OCI-LY3 (cell line): Measurements from ENCODE around the gene LENG8.

Experiments
- H2AFZ ChIP-seq: fragments of 200-600, 300-600 bp; shearing (Covaris generic); 2 replicates; pipeline ENCODE4 v1.6.0; 2014; ENCODE audit warnings: antibody characterized with exemption, low read depth, low read length
- H3K27ac ChIP-seq: fragments of 200-600, 300-600 bp; sonication (generic); 2 replicates; pipeline ENCODE4 v1.5.1; 2014; ENCODE audit warnings: mild to moderate bottlenecking, low read length, moderate library complexity, mixed read lengths
- H3K27me3 ChIP-seq: fragments of 200-600, 300-600 bp; sonication (generic); 2 replicates; pipeline ENCODE4 v1.6.1; 2014; ENCODE audit warnings: low read depth, low read length, mixed read lengths
- H3K36me3 ChIP-seq: fragments of 200-600, 300-600 bp; sonication (generic); replicated peaks from 2 replicates; pipeline ENCODE3; 2014; ENCODE audit warnings: low read depth, low read length, mixed read lengths
- H3K4me1 ChIP-seq: fragments of 300-600, 200-600 bp; sonication (generic); 2 replicates; pipeline ENCODE4 v1.6.1; 2014; ENCODE audit warnings: low read length, mixed read lengths
- H3K4me2 ChIP-seq: fragments of 200-600, 300-600 bp; sonication (generic); 2 replicates; pipeline ENCODE4 v1.6.1; 2014; ENCODE audit warnings: low read length, mixed read lengths
- H3K4me3 ChIP-seq: fragments of 300-600, 200-600 bp; sonication (generic); 2 replicates; pipeline ENCODE4 v1.5.1; 2014; ENCODE audit warnings: antibody characterized with exemption, mild to moderate bottlenecking, low read length, moderate library complexity
- H3K79me2 ChIP-seq: fragments of 300-600, 200-600 bp; shearing (Covaris generic); 2 replicates; pipeline ENCODE4 v1.6.1; 2014; ENCODE audit warnings: mild to moderate bottlenecking, low read length, mixed read lengths
- H3K9ac ChIP-seq: fragments of 300-600, 200-600 bp; shearing (Covaris generic); 2 replicates; pipeline ENCODE4 v1.6.0; 2014; ENCODE audit warnings: mild to moderate bottlenecking, low read length, moderate library complexity
- H3K9me3 ChIP-seq: fragments of 200-600, 300-600 bp; shearing (Covaris generic); 2 replicates; pipeline ENCODE4 v1.6.1; 2014; ENCODE audit warnings: low read length, mixed read lengths; ENCODE audit not compliant: insufficient read depth
- H4K20me1 ChIP-seq: fragments of 200-600, 300-600 bp; sonication (generic); 2 replicates; pipeline ENCODE4 v1.6.1; 2016; ENCODE audit warnings: low read length, mixed read lengths; ENCODE audit not compliant: insufficient read depth
- EZH2phosphoT487 ChIP-seq: fragments of 200-600 bp; shearing (Covaris generic); IDR thresholded peaks from 2 replicates; pipeline ENCODE4 v1.6.1; 2018; ENCODE audit warnings: antibody characterized with exemption, mixed run types, low read depth
- TF ChIP-seq, protein P1 (sequence below): fragments of 200-600, 300-600 bp; sonication (generic); IDR thresholded peaks from 2 replicates; pipeline ENCODE4 v1.5.1; 2014; ENCODE audit warnings: antibody characterized with exemption, low read length, low read depth

LENG8 gene

DNA sequence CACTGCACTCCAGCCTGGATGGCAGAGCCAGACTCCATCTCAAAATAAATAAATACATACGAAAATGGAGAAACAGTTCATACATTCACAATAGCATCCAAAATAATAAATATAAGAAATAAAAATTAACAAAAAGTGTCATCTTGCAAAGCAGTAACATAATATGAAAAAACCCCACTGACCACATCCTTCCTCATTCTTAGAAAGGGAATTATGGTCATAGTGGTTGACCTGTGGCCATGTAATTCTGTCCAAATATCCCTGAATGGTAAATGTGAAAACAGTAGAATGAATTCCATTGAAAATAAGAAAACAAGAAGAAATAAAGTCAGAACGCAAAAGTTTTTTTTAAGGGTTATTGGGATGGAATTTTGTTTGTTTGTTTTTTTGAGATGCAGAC lies 31.1 kb downstream of the LENG8 start:
- H3K9ac ChIP-seq: no peak overlapping the region
- H3K9me3 ChIP-seq: no peaks in the 10 kb centered on the region
- no peak overlapping the region for H2AFZ ChIP-seq
- H3K27ac ChIP-seq: no peak overlapping the region
- TF ChIP-seq EZH2phosphoT487: no peak
- TF ChIP-seq, protein P1, sequence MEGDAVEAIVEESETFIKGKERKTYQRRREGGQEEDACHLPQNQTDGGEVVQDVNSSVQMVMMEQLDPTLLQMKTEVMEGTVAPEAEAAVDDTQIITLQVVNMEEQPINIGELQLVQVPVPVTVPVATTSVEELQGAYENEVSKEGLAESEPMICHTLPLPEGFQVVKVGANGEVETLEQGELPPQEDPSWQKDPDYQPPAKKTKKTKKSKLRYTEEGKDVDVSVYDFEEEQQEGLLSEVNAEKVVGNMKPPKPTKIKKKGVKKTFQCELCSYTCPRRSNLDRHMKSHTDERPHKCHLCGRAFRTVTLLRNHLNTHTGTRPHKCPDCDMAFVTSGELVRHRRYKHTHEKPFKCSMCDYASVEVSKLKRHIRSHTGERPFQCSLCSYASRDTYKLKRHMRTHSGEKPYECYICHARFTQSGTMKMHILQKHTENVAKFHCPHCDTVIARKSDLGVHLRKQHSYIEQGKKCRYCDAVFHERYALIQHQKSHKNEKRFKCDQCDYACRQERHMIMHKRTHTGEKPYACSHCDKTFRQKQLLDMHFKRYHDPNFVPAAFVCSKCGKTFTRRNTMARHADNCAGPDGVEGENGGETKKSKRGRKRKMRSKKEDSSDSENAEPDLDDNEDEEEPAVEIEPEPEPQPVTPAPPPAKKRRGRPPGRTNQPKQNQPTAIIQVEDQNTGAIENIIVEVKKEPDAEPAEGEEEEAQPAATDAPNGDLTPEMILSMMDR: no peak
- no peaks in the 10 kb centered on the region for H3K79me2 ChIP-seq
- H3K4me2 ChIP-seq: no peak overlapping the region
- H3K27me3 ChIP-seq: peaks cover 31% of the 10 kb centered on the region
- H3K4me1 ChIP-seq: peaks cover 11% of the 10 kb centered on the region
- H4K20me1 ChIP-seq: no peaks in the 10 kb centered on the region
- H3K4me3 ChIP-seq: no peak overlapping the region
- no peaks in the 10 kb centered on the region for H3K36me3 ChIP-seq

DNA sequence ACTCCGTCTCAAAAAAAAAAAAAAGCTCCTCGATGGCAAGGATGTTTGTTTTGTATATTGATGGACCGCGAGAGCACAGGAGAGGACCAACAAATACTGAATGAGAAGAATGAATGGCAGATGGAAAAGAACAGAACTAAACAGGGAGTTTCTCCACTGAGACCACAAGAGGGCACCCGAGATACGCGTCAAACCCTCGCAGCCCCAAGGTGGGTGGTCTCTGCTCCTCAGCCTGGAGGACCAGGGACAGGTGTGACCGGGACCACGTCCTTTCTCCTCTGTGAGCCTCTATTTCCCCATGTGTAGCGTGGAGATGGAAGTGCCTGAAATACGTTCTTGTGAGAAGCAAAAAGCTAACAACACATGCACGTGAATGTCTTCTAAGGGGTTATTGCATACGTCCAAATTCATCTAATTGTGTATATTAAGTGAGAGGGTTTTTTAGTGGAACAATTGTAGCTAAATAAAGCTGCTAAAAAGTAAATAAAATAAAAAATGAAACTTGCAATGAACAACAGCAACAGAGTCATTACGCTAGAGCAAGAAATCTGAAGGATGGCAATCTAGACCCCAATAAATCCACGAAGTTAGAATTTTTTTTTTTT lies 32.4 kb downstream of the LENG8 start:
- H3K4me3 ChIP-seq: no peak overlapping the region
- no peak overlapping the region for H3K9ac ChIP-seq
- H3K4me1 ChIP-seq: peaks cover 15% of the 10 kb centered on the region
- no peak for TF ChIP-seq EZH2phosphoT487
- TF ChIP-seq, protein P1: peak; percentile 94
- H4K20me1 ChIP-seq: no peaks in the 10 kb centered on the region
- H3K9me3 ChIP-seq: no peaks in the 10 kb centered on the region
- no peaks in the 10 kb centered on the region for H3K36me3 ChIP-seq
- H3K79me2 ChIP-seq: no peaks in the 10 kb centered on the region
- H3K4me2 ChIP-seq: peak overlapping the region; percentile 40; the same call in 1 of the 2 replicates
- H3K27me3 ChIP-seq: peaks cover 41% of the 10 kb centered on the region
- no peak overlapping the region for H2AFZ ChIP-seq
- no peak overlapping the region for H3K27ac ChIP-seq

DNA sequence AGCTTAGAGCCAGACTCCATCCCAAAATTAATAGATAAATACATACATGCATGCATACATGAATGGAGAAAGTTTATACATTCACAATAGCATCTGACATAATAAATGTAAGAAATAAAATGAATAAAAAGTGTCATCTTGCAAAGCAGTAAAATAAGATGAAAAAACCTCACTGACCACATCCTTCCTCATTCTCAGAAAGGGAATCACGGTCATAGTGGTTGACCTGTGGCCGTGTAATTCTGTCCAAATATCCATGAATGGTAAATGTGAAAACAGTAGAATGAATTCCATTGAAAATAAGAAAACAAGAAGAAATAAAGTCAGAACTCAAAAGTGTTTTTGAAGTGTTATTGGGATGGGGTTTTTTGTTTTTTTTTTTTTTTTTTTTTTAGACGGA lies 33.9 kb downstream of the LENG8 start:
- Histone ChIP-seq H3K36me3 (no peaks in the 10 kb centered on the region), H2AFZ (no peak overlapping the region), H3K27ac (no peak overlapping the region), H3K27me3 (peaks cover 34% of the 10 kb centered on the region), H3K4me1 (peaks cover 19% of the 10 kb centered on the region), H3K9ac (no peak overlapping the region), H3K79me2 (no peaks in the 10 kb centered on the region), H3K9me3 (no peaks in the 10 kb centered on the region), H3K4me2 (peak overlapping the region; percentile 1; the same call in 1 of the 2 replicates), H4K20me1 (no peaks in the 10 kb centered on the region), H3K4me3 (no peak overlapping the region)
- TF ChIP-seq, protein P1: no peak
- no peak for TF ChIP-seq EZH2phosphoT487

DNA sequence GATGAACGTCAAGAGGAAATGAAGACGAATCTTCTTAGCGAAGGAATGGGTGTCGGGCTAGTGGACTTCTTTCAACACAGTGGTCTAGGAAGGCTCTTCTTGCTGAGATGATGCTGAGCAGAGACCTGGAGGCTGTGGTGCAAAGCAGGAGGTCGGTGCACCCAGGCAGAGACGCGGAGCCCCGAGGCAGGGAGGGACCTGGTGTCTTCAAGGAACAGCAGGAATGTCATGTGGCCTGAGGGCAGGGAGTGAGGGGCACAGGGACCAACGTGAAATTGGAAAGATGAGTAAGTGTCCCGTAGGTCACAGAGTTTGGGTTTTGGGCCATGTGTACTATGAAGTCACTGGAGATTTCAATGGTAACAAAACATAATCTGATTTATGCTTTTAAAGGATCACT lies 35.5 kb downstream of the LENG8 start:
- Histone ChIP-seq H3K9me3 (no peaks in the 10 kb centered on the region), H3K27ac (no peak overlapping the region), H4K20me1 (no peaks in the 10 kb centered on the region), H3K4me3 (no peak overlapping the region), H3K36me3 (no peaks in the 10 kb centered on the region), H3K79me2 (no peaks in the 10 kb centered on the region), H2AFZ (no peak overlapping the region), H3K4me1 (peaks cover 19% of the 10 kb centered on the region), H3K9ac (no peak overlapping the region), H3K4me2 (no peak overlapping the region), H3K27me3 (peaks cover 38% of the 10 kb centered on the region)
- TF ChIP-seq, protein P1: no peak
- TF ChIP-seq EZH2phosphoT487: no peak
